Breast epithelium (tissue), 4 donors: Measurements from ENCODE around the gene ANKS1B. TPM values are rescaled to one million over a fixed set of nuclear protein-coding genes. Genes with fewer than 3 reads are reported as not detected.

Source experiments
- DNase-seq, 2 donors: peaks; one replicate each; pipeline ENCODE4 v3.0.0-alpha.2; 2019; ENCODE audit warnings: low spot score in 2 of 2
- H3K27ac ChIP-seq, 2 donors: fragments of 200-600 bp; sonication (generic) in 1 of 2; one replicate each; pipeline ENCODE4 v1.5.1; 2016 to 2019; ENCODE audit warnings: mild to moderate bottlenecking in 1 of 2
- H3K27me3 ChIP-seq, 2 donors: fragments of 200-600 bp; sonication (generic) in 1 of 2; one replicate each; pipeline versions ENCODE4 v1.5.1 to v1.6.0; 2017 to 2019; ENCODE audit warnings: control low read depth in 1 of 2, mild to moderate bottlenecking in 1 of 2
- H3K36me3 ChIP-seq: fragments of 200-600 bp; one replicate; pipeline ENCODE4 v1.5.1; 2019
- H3K4me1 ChIP-seq, 2 donors: fragments of 200-600 bp; sonication (generic); one replicate each; pipeline ENCODE4 v1.5.1; 2016 to 2019; ENCODE audit warnings: control low read depth in 1 of 2
- H3K4me3 ChIP-seq, 3 donors: fragments of 200-600 bp; sonication (generic); 1 replicate in 2 of 3; 2 replicates in 1 of 3; pipeline ENCODE4 v1.5.1; 2016 to 2019; ENCODE audit warnings: mild to moderate bottlenecking in 3 of 3, moderate library complexity in 2 of 3
- H3K9me3 ChIP-seq, 2 donors: fragments of 200-600 bp; sonication (generic) in 1 of 2; one replicate each; pipeline ENCODE4 v1.5.1; 2016 to 2019; ENCODE audit warnings: control low read depth in 1 of 2
- CTCF ChIP-seq, 3 donors: fragments of 450-650 bp; IDR thresholded peaks; one replicate each; pipeline ENCODE4 v1.5.1; 2016 to 2017; ENCODE audit warnings: antibody characterized with exemption in 3 of 3, mild to moderate bottlenecking in 3 of 3, moderate library complexity in 3 of 3
- POLR2A ChIP-seq: fragments of 450-650 bp; IDR thresholded peaks from one replicate; pipeline ENCODE4 v1.6.1; 2016; ENCODE audit warnings: antibody characterized with exemption, mild to moderate bottlenecking, moderate library complexity
- POLR2AphosphoS5 ChIP-seq, 3 donors: sonication (generic); formaldehyde crosslinking; IDR thresholded peaks; one replicate each; pipeline ENCODE4 v1.6.1; 2017; ENCODE audit warnings: antibody characterized with exemption in 3 of 3
- intact Hi-C: fragments of 100-400 bp; cut with DNase I; formaldehyde crosslinking; loops from one replicate; pipeline ENCODE4 v1.15.1; 2023; ENCODE audit warnings: low total_unique reads
- total RNA-seq, 3 donors: library from RNA; depleted of rRNA; stranded (reverse); fragments of >200 nt; gene quantifications; one replicate each; pipeline ENCODE4 v1.1.0, GENCODE V29; 2016

ANKS1B gene
- total RNA-seq, 3 donors from 2014 or later = 16.6 to 115 (median 32.4) TPM

GRCh38 chr12:98735821-98736220 lies 1248.9 kb downstream of the ANKS1B start:
- Histone ChIP-seq H3K27me3 (no peaks in the 10 kb centered on the region), H3K4me1 (no peaks in the 10 kb centered on the region), H3K4me3 (no peak overlapping the region), H3K9me3 (no peaks in the 10 kb centered on the region), H3K27ac (no peak overlapping the region), H3K36me3 (no peaks in the 10 kb centered on the region)
- no peak for DNase-seq
- intact Hi-C loops = no loop called here
- TF ChIP-seq POLR2A (no peak), POLR2AphosphoS5 (IDR thresholded peaks at IDR 0.05) (no peak), CTCF (IDR thresholded peaks at IDR 0.05) (no peak)

GRCh38 chr12:98733667-98734350 lies 1250.9 kb downstream of the ANKS1B start:
- Histone ChIP-seq H3K9me3 (no peaks in the 10 kb centered on the region), H3K27me3 (no peaks in the 10 kb centered on the region), H3K4me3 (no peak overlapping the region), H3K36me3 (no peaks in the 10 kb centered on the region), H3K4me1 (no peaks in the 10 kb centered on the region), H3K27ac (no peak overlapping the region)
- TF ChIP-seq POLR2AphosphoS5 (IDR thresholded peaks at IDR 0.05) (no peak), CTCF (IDR thresholded peaks at IDR 0.05) (no peak), POLR2A (no peak)
- intact Hi-C loops = no loop called here
- no peak for DNase-seq

GRCh38 chr12:98730412-98730811 lies 1254.3 kb downstream of the ANKS1B start:
- TF ChIP-seq POLR2A (no peak), CTCF (IDR thresholded peaks at IDR 0.05) (no peak), POLR2AphosphoS5 (IDR thresholded peaks at IDR 0.05) (no peak)
- no peak for DNase-seq
- no peaks in the 10 kb centered on the region for H3K27me3 ChIP-seq
- H3K4me1 ChIP-seq = no peaks in the 10 kb centered on the region
- no peaks in the 10 kb centered on the region for H3K36me3 ChIP-seq
- no peaks in the 10 kb centered on the region for H3K9me3 ChIP-seq
- no peak overlapping the region for H3K27ac ChIP-seq
- H3K4me3 ChIP-seq = no peak overlapping the region
- intact Hi-C loops = no loop called here

GRCh38 chr12:98727196-98727595 lies 1257.5 kb downstream of the ANKS1B start:
- H3K36me3 ChIP-seq = no peaks in the 10 kb centered on the region
- TF ChIP-seq POLR2AphosphoS5 (IDR thresholded peaks at IDR 0.05) (no peak), POLR2A (no peak), CTCF (IDR thresholded peaks at IDR 0.05) (no peak)
- H3K4me1 ChIP-seq = no peaks in the 10 kb centered on the region
- H3K27me3 ChIP-seq = no peaks in the 10 kb centered on the region
- no peak overlapping the region for H3K27ac ChIP-seq
- no peaks in the 10 kb centered on the region for H3K9me3 ChIP-seq
- intact Hi-C loops = loop anchor here (5.0 kb wide), 1 partner anchor 305 kb away; no protein-coding TSS in a partner anchor
- no peak overlapping the region for H3K4me3 ChIP-seq
- DNase-seq = no peak

- Histone ChIP-seq H3K4me1 (no peaks in the 10 kb centered on the region), H3K27ac (no peak overlapping the region), H3K27me3 (no peaks in the 10 kb centered on the region), H3K4me3 (no peak overlapping the region), H3K9me3 (no peaks in the 10 kb centered on the region), H3K36me3 (no peaks in the 10 kb centered on the region)
- intact Hi-C loops = loop anchor here (5.0 kb wide), 1 partner anchor 303 kb away; no protein-coding TSS in a partner anchor
- no peak for TF ChIP-seq POLR2AphosphoS5 (IDR thresholded peaks at IDR 0.05)
- TF ChIP-seq CTCF (IDR thresholded peaks at IDR 0.05) = no peak
- no peak for TF ChIP-seq POLR2A
- no peak for DNase-seq
Observed at GRCh38 chr12:98725476-98726247, 1259.1 kb downstream of the ANKS1B start.
